ENCODE results near the gene MPDZ.

The MPDZ gene

DNA sequence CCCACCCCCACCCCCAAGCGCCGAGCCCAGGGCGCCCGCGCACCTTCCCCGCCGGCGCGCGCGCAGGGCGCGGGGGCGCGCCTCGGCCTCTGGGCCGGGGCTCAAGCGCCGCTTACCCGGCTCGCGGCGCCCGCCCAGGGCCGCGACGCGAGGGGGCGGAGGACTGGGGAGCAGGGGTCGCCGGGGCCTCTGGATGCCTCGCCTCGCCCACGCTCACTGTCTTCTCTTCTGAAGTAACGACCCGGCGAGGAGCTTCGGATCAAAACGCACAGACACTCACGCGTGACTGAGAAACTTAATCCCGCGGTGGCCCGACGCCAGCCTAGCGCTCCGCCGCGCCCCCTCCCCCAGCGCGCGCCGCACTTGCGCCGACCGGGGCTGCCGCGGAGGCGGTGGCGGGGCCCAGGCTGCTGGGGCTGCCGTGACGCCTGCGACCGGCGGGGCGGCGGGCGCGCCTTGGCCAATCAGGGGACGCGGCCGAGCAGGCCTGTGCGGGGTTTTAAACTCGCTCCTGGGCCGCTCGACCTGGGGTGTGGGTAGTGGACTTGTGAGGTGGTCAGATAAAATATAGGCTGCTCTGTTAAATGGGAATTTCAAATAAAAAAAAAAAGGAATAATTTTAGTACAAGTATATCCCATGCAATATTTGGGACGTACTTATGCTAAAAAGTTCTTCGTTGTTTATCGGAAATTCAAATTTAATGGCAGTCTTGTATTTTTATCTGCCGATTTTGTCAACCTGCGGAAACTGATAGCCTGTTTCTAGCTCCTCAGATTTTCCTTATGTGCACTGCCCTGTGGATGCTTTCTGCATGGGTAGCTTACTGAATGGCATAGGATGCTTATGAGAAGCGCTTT, at the start of gene MPDZ:
Gene MPDZ, minus strand, starts transcription at position 409 of the 858 bp plus-strand sequence. CDS start 29,377 bp downstream, outside the sequence.
- peak within 1 kb of the TSS; percentile 89 for H3K9ac ChIP-seq (ENCODE audit: insufficient read length, low read depth)
- peak; percentile 44 for DNase-seq (ENCODE audit: low read depth, low spot score)
- peak within 1 kb of the TSS; percentile 72 for H3K4me3 ChIP-seq (ENCODE audit: insufficient read length, low read depth)
- no peaks in the 10 kb centered on the region for H3K9me3 ChIP-seq (ENCODE audit: insufficient read depth, low read length)
- no peaks in the 10 kb centered on the region for H3K27me3 ChIP-seq (ENCODE audit: insufficient read depth, insufficient read length)
- H3K4me1 ChIP-seq (ENCODE audit: insufficient read depth, insufficient read length), result peaks cover 8% of the 10 kb centered on the region
- TF ChIP-seq SUZ12 (IDR thresholded peaks at IDR 0.05; ENCODE audit: extremely low read depth, insufficient read depth, insufficient read length) (no peak), YY1 (IDR thresholded peaks at IDR 0.05; ENCODE audit: insufficient read depth, insufficient read length) (no peak), ZNF274 (IDR thresholded peaks at IDR 0.05; ENCODE audit: low read depth, low read length) (no peak)
- H3K36me3 ChIP-seq (ENCODE audit: insufficient read depth, insufficient read length, low read length), result no peaks in the 10 kb centered on the region

GRCh38 chr9:13324988-13325387, 45.5 kb upstream of the MPDZ start:
- Histone ChIP-seq H3K27me3 (ENCODE audit: insufficient read depth, insufficient read length) (no peaks in the 10 kb centered on the region), H3K4me3 (ENCODE audit: insufficient read length, low read depth) (no peak overlapping the region), H3K36me3 (ENCODE audit: insufficient read depth, insufficient read length, low read length) (no peaks in the 10 kb centered on the region), H3K9me3 (ENCODE audit: insufficient read depth, low read length) (no peaks in the 10 kb centered on the region), H3K4me1 (ENCODE audit: insufficient read depth, insufficient read length) (no peaks in the 10 kb centered on the region), H3K9ac (ENCODE audit: insufficient read length, low read depth) (no peak overlapping the region)
- no peak for DNase-seq (ENCODE audit: low read depth, low spot score)
- no peak for TF ChIP-seq ZNF274 (IDR thresholded peaks at IDR 0.05; ENCODE audit: low read depth, low read length)
- TF ChIP-seq SUZ12 (IDR thresholded peaks at IDR 0.05; ENCODE audit: extremely low read depth, insufficient read depth, insufficient read length), result no peak
- TF ChIP-seq YY1 (IDR thresholded peaks at IDR 0.05; ENCODE audit: insufficient read depth, insufficient read length), result no peak

GRCh38 chr9:13322828-13323550, 43.5 kb upstream of the MPDZ start:
- Histone ChIP-seq H3K27me3 (ENCODE audit: insufficient read depth, insufficient read length) (no peaks in the 10 kb centered on the region), H3K36me3 (ENCODE audit: insufficient read depth, insufficient read length, low read length) (no peaks in the 10 kb centered on the region), H3K9ac (ENCODE audit: insufficient read length, low read depth) (no peak overlapping the region), H3K4me1 (ENCODE audit: insufficient read depth, insufficient read length) (no peaks in the 10 kb centered on the region), H3K9me3 (ENCODE audit: insufficient read depth, low read length) (peaks cover 8% of the 10 kb centered on the region), H3K4me3 (ENCODE audit: insufficient read length, low read depth) (no peak overlapping the region)
- no peak for TF ChIP-seq YY1 (IDR thresholded peaks at IDR 0.05; ENCODE audit: insufficient read depth, insufficient read length)
- no peak for TF ChIP-seq SUZ12 (IDR thresholded peaks at IDR 0.05; ENCODE audit: extremely low read depth, insufficient read depth, insufficient read length)
- no peak for TF ChIP-seq ZNF274 (IDR thresholded peaks at IDR 0.05; ENCODE audit: low read depth, low read length)
- DNase-seq (ENCODE audit: low read depth, low spot score), result no peak

- no peak for DNase-seq (ENCODE audit: low read depth, low spot score)
- TF ChIP-seq ZNF274 (IDR thresholded peaks at IDR 0.05; ENCODE audit: low read depth, low read length), result no peak
- no peak for TF ChIP-seq YY1 (IDR thresholded peaks at IDR 0.05; ENCODE audit: insufficient read depth, insufficient read length)
- TF ChIP-seq SUZ12 (IDR thresholded peaks at IDR 0.05; ENCODE audit: extremely low read depth, insufficient read depth, insufficient read length), result no peak
- H3K4me3 ChIP-seq (ENCODE audit: insufficient read length, low read depth), result no peak overlapping the region
- no peaks in the 10 kb centered on the region for H3K27me3 ChIP-seq (ENCODE audit: insufficient read depth, insufficient read length)
- no peaks in the 10 kb centered on the region for H3K4me1 ChIP-seq (ENCODE audit: insufficient read depth, insufficient read length)
- H3K9me3 ChIP-seq (ENCODE audit: insufficient read depth, low read length), result peaks cover 15% of the 10 kb centered on the region
- H3K36me3 ChIP-seq (ENCODE audit: insufficient read depth, insufficient read length, low read length), result no peaks in the 10 kb centered on the region
- no peak overlapping the region for H3K9ac ChIP-seq (ENCODE audit: insufficient read length, low read depth)
Measured at GRCh38 chr9:13318027-13318426, 38.5 kb upstream of the MPDZ start.

GRCh38 chr9:13296972-13297371, 17.5 kb upstream of the MPDZ start:
- TF ChIP-seq ZNF274 (IDR thresholded peaks at IDR 0.05; ENCODE audit: low read depth, low read length), result no peak
- no peak for TF ChIP-seq SUZ12 (IDR thresholded peaks at IDR 0.05; ENCODE audit: extremely low read depth, insufficient read depth, insufficient read length)
- no peak for TF ChIP-seq YY1 (IDR thresholded peaks at IDR 0.05; ENCODE audit: insufficient read depth, insufficient read length)
- no peak overlapping the region for H3K4me3 ChIP-seq (ENCODE audit: insufficient read length, low read depth)
- no peak overlapping the region for H3K9ac ChIP-seq (ENCODE audit: insufficient read length, low read depth)
- H3K9me3 ChIP-seq (ENCODE audit: insufficient read depth, low read length), result peaks cover 9% of the 10 kb centered on the region
- H3K4me1 ChIP-seq (ENCODE audit: insufficient read depth, insufficient read length), result no peaks in the 10 kb centered on the region
- H3K27me3 ChIP-seq (ENCODE audit: insufficient read depth, insufficient read length), result no peaks in the 10 kb centered on the region
- H3K36me3 ChIP-seq (ENCODE audit: insufficient read depth, insufficient read length, low read length), result no peaks in the 10 kb centered on the region
- DNase-seq (ENCODE audit: low read depth, low spot score), result no peak

- Histone ChIP-seq H3K27me3 (ENCODE audit: insufficient read depth, insufficient read length) (no peaks in the 10 kb centered on the region), H3K4me1 (ENCODE audit: insufficient read depth, insufficient read length) (no peaks in the 10 kb centered on the region), H3K4me3 (ENCODE audit: insufficient read length, low read depth) (no peak overlapping the region), H3K36me3 (ENCODE audit: insufficient read depth, insufficient read length, low read length) (no peaks in the 10 kb centered on the region), H3K9ac (ENCODE audit: insufficient read length, low read depth) (no peak overlapping the region), H3K9me3 (ENCODE audit: insufficient read depth, low read length) (peaks cover 9% of the 10 kb centered on the region)
- TF ChIP-seq ZNF274 (IDR thresholded peaks at IDR 0.05; ENCODE audit: low read depth, low read length) (no peak), SUZ12 (IDR thresholded peaks at IDR 0.05; ENCODE audit: extremely low read depth, insufficient read depth, insufficient read length) (no peak), YY1 (IDR thresholded peaks at IDR 0.05; ENCODE audit: insufficient read depth, insufficient read length) (no peak)
- DNase-seq (ENCODE audit: low read depth, low spot score), result no peak
Measured at GRCh38 chr9:13295556-13295955, 16.1 kb upstream of the MPDZ start.

DNA sequence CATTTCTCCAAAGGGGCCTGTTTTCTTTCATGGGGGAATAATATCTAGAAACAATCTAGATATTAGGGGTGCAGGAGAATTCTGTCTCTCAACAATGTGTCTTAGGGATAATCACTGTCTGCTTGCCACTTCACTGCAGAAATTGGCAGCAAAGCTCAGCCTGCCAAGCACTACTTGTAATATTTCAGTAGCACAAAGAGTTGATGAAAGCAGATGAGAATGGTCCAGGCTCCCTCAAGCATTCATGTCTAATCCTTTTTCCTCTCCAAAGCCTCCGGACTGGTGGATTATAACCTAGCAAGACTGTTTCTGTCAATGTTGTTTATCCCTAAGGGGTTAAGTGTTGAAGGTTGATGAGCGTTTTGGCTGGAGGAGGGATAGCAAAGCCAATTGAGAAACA, 13.3 kb upstream of the MPDZ start:
- H3K36me3 ChIP-seq (ENCODE audit: insufficient read depth, insufficient read length, low read length), result no peaks in the 10 kb centered on the region
- no peak overlapping the region for H3K4me3 ChIP-seq (ENCODE audit: insufficient read length, low read depth)
- H3K9ac ChIP-seq (ENCODE audit: insufficient read length, low read depth), result no peak overlapping the region
- no peak for DNase-seq (ENCODE audit: low read depth, low spot score)
- TF ChIP-seq YY1 (IDR thresholded peaks at IDR 0.05; ENCODE audit: insufficient read depth, insufficient read length) (no peak), SUZ12 (IDR thresholded peaks at IDR 0.05; ENCODE audit: extremely low read depth, insufficient read depth, insufficient read length) (no peak), ZNF274 (IDR thresholded peaks at IDR 0.05; ENCODE audit: low read depth, low read length) (no peak)
- H3K4me1 ChIP-seq (ENCODE audit: insufficient read depth, insufficient read length), result no peaks in the 10 kb centered on the region
- H3K27me3 ChIP-seq (ENCODE audit: insufficient read depth, insufficient read length), result no peaks in the 10 kb centered on the region
- peaks cover 9% of the 10 kb centered on the region for H3K9me3 ChIP-seq (ENCODE audit: insufficient read depth, low read length)

Data from NT2/D1 (cell line).